HG02870 (cell line): ENCODE measurements around the gene ACAD10.
"Not testable (repeated sequence)": the region's sequence is repeated elsewhere in the genome, so short reads cannot be mapped to it uniquely, and the experiment has no call there.

Experiments used
- ATAC-seq: cut with Tn5 transposase; IDR thresholded peaks from one replicate; pipeline ENCODE4 v1.9.1; 2021; ENCODE audit warnings: mild to moderate bottlenecking, moderate library complexity; ENCODE audit not compliant: unreplicated experiment

The ACAD10 gene

GRCh38 chr12:111685811-111686573 is at the start of gene ACAD10, which contains the start of gene BRAP:
ACAD10 (plus strand) TSS chr12:111686053; CDS start chr12:111692710, 6,657 bp downstream.
BRAP (minus strand) TSS chr12:111685956; CDS start chr12:111685792, 164 bp downstream.
- peak; percentile 79 for ATAC-seq

GRCh38 chr12:111636209-111636945 is 49.5 kb upstream of the ACAD10 start:
- ATAC-seq = no peak

DNA sequence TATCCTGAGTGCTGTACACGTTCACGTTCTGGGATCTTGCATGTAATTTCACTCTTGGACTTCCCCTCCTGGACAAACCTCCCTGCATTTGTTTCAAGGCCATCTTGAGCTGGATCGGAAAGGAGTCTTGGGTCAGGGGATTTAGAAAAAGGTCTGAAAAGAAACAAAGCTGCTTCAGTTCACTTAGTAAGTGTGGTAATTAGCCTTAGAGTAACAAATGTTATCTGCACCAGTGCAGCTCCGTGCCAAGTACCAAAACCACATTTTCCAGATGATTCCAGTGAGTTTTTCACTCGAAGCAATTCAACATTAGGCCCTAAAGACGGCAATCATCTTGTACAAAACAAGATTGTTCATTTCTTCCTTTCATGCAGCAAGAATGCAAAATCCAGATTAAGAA is 47.3 kb upstream of the ACAD10 start:
- no peak for ATAC-seq

DNA sequence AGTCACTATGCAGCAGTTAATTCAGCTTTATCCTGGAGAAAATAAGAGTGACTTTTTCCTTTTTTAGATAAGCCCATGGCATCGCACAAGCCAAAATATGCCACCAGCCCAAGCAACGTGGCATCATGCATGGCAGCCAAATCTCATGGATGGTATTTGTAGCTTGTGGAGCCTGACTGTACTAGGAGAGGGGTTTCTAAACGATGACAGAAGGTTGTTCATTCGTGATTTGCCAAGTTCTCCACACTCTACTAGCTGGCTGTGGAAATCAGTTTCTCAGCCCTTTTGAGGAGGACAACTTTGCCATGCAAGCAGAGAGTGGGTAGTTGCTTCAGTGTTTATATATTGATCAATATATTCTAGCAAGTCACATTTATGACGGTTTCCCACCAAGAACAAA is 45.3 kb upstream of the ACAD10 start:
- no peak for ATAC-seq

DNA sequence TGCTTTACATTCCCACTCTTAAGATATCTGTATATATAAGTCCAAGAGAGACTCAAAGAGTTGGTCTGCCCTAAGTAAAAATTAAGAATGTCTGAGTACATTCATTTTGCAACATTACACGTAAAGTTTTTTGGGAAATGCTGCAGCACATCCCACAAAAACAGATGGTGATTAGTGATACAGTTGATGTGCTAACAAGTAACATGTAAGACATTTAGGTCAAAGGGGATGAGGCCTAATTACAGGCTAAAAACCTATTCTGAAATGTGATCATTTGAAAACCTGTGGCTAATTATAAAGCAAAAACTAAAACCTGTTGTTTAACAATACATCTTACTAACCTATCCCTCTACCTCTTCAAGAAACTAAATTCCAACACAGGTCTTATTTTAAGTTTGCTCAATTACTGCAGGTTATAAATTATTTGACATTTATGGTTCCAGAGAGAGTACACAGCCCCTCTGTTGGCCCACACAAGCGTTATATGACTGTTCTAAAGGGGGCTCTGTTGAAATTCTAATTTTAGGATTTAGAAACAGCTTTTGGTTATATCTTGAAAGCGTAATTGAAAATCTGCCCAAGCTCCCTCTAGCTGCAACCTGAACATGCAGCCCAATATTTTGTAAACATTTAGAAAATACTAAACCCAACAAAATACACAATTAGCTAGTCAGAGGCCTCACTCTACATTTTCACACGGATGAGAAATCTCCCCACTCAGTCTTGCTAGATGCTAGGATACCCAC is 43.0 kb upstream of the ACAD10 start:
- ATAC-seq = no peak

GRCh38 chr12:111643427-111643826 is 42.4 kb upstream of the ACAD10 start:
- no peak for ATAC-seq

DNA sequence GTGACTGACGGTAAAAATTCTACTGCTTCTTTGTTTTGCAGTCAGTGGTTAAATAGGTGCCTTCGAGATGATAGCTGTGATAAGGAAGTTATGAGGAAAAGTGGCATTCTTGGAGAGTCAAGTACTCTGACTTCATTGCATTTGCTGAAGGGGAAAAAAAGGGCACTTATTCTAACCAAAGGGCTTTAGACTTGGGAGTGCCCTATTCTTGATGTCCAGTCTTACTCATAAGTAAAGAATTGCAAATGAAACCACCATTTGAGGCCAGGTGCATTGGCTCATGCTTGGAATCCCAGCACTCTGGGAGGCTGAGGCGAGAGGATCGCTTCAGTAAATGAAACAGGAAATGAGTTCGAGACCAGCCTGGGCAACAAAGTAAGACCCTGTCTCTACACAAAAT is 40.4 kb upstream of the ACAD10 start:
- ATAC-seq = no peak

GRCh38 chr12:111650912-111651311 is 34.9 kb upstream of the ACAD10 start:
- ATAC-seq = no peak

GRCh38 chr12:111652530-111652929 is 33.3 kb upstream of the ACAD10 start:
- ATAC-seq = not testable (repeated sequence)

DNA sequence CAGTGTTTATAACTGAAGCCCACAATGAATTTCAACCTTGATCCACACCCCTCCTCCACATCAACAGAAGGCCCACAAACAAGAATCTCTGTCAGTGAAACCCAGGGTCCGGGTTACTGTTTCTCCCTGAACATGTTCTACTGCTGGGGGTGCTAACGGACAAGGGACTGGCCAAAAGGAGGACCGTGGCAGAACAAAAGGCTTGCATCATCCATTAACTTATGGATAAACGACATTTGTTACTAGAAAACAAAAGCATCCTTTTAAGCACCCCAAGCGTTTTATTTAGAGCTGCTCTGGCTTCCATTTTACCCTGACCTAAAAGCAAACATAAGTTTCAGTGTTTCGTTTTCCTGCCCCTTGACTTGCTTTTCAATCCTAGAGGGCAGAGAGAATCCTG is 32.3 kb upstream of the ACAD10 start:
- no peak for ATAC-seq

- no peak for ATAC-seq
These were observed 30.5 kb upstream of the ACAD10 start for GRCh38 chr12:111655356-111655755.

- ATAC-seq = no peak
These were observed 29.8 kb upstream of the ACAD10 start for GRCh38 chr12:111656016-111656415.

DNA sequence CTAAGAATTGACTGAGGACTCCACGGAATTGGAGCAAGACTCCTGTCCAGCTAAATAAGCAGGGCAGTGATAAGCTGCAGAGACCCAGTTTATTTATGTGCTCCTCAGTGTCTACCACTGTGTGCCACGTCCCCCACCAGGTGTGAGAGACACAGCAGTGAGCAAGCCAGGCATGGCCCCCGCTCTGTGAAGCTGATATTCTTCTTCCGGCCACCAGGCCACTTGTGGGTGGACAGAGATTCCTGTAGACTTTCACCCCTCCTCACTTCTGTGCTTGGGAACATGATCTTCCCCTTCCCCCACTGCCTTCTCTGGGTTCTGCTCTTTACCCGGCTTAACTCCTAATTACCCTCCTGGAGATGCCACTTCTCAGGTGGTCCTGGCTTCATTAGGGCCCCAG is 21.4 kb upstream of the ACAD10 start:
- no peak for ATAC-seq

- ATAC-seq = no peak
These were observed 20.6 kb upstream of the ACAD10 start for GRCh38 chr12:111664961-111665865.

DNA sequence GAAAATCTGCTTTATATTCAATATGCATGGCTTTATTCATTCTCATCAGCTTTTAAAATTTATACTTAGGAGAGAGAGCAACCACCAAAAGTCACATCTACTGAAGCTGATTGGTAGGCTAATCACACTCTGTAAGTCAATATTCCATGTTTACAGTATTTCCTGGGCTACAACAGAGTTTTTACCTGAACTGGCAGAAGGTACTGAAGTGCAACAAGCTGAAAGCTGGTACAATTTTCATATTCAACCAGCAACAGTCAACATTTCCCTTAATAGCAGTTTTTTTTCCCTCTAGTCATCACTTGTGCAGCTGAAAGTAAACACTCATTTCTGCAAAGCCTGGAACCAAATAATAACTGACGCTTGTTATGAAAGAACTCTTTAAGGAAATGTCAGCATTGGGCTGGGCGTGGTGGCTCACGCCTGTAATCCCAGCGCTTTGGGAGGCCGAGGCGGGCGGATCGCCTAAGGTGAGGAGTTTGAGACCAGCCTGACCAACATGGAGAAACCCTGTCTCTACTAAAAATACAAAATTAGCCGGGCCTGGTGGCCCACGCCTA is 13.0 kb upstream of the ACAD10 start:
- no peak for ATAC-seq

DNA sequence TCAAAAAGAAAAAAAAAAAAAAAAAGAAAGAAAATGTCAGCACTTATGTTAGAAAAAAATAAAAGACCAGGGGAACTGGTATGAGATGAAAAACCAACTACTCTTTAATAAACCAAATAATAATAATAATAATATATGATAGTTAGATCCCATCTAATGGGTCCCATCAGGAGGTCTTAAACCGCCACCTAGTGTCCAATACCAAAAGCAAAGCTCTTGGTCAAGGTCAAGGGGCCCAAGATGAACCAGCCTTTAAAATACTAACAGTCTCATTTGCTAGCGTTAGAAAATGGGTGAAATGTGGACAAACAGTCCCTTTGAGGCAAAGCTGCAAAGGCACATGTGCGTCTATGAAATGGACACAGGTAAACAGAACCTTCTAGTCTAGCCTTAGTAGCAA is 12.3 kb upstream of the ACAD10 start:
- ATAC-seq = no peak

GRCh38 chr12:111677186-111677585 is 8.7 kb upstream of the ACAD10 start:
- ATAC-seq = no peak

DNA sequence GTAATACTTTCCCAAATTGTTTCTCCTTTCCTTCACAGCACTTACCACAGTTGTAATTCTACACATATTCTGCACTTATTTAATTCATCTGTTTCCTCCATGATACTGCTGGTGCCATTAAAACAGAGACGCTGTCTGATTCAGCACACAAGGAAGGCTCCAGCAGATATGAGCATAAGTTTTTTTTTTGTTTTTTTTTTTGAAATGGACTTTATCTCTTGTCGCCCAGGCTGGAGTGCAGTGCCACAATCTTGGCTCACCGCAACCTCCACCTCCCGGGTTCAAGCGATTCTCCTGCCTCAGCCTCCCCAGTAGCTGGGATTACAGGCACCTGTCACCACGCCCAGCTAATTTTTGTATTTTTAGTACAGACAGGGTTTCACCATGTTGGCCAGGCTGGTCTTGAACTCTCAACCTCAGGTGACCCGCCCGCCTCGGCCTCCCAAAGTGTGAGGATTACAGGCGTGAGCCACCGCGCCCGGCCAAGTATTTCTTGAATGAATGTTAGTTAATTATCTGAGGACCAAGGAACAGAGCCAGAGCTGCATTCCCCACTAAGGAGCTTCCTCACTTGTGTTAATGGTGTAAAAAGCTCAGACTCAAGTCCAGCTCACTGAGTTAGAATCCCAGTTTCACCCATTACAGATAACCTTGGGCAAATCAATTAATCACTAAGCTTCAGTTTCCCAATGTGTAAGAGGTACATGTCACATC is 1.2 kb upstream of the ACAD10 start:
- ATAC-seq = not testable (repeated sequence)

- ATAC-seq = no peak
These were observed 487 bp upstream of the ACAD10 start for GRCh38 chr12:111685322-111685810.
